ENCODE measurements around the gene F2RL2. TPM values are rescaled to one million over a fixed set of nuclear protein-coding genes. Genes with fewer than 3 reads are reported as not detected.

The F2RL2 gene
- polyA plus RNA-seq, 1 donor from 2014 or later, result not detected

DNA sequence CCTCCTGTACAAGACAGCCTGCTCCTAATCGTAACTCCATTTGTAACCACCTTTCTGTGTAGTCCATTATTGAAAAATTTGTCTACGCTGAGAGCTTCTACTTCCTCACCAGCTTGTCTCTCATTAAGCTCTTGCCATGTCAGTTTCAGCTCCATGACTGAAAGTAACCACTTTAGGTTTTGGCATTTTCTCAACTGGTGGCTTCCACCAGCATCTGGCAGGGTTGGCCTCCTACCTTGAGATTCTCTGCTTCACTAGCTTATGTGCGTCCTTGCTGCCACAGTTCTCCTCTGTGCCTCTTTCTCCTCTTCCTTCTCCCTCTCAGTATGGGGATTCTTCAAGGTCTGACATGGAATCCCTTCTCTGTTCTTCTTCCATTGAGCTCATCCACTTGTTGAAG, 31.8 kb downstream of the F2RL2 start:
- Histone ChIP-seq H3K27me3 (ENCODE audit: insufficient read depth, low read depth, low read length) (no peaks in the 10 kb centered on the region), H3K9me3 (ENCODE audit: low read length) (no peaks in the 10 kb centered on the region), H3K27ac (ENCODE audit: low read length) (no peak overlapping the region), H3K79me2 (replicated peaks; ENCODE audit: insufficient read depth, low read length) (no peaks in the 10 kb centered on the region), H4K20me1 (ENCODE audit: insufficient read depth) (no peaks in the 10 kb centered on the region), H3K4me3 (ENCODE audit: low read length) (no peak overlapping the region), H3K36me3 (ENCODE audit: insufficient read depth, low read length) (no peaks in the 10 kb centered on the region), H3F3A (ENCODE audit: insufficient read depth, low read length, poor library complexity, severe bottlenecking) (no peaks in the 10 kb centered on the region), H3K9ac (ENCODE audit: low read length) (no peak overlapping the region), H2AFZ (ENCODE audit: low read depth, low read length) (no peak overlapping the region), H3K9me2 (ENCODE audit: insufficient read depth, low read length) (no peaks in the 10 kb centered on the region), H3K4me2 (ENCODE audit: low read length) (no peak overlapping the region)
- TF ChIP-seq EZH2 (IDR thresholded peaks at IDR 0.05; ENCODE audit: borderline replicate concordance, insufficient read depth, low read length, poor library complexity, severe bottlenecking), result no peak
- TF ChIP-seq RAD21 (conservative IDR thresholded peaks at IDR 0.05), result no peak
- TF ChIP-seq, protein P1, sequence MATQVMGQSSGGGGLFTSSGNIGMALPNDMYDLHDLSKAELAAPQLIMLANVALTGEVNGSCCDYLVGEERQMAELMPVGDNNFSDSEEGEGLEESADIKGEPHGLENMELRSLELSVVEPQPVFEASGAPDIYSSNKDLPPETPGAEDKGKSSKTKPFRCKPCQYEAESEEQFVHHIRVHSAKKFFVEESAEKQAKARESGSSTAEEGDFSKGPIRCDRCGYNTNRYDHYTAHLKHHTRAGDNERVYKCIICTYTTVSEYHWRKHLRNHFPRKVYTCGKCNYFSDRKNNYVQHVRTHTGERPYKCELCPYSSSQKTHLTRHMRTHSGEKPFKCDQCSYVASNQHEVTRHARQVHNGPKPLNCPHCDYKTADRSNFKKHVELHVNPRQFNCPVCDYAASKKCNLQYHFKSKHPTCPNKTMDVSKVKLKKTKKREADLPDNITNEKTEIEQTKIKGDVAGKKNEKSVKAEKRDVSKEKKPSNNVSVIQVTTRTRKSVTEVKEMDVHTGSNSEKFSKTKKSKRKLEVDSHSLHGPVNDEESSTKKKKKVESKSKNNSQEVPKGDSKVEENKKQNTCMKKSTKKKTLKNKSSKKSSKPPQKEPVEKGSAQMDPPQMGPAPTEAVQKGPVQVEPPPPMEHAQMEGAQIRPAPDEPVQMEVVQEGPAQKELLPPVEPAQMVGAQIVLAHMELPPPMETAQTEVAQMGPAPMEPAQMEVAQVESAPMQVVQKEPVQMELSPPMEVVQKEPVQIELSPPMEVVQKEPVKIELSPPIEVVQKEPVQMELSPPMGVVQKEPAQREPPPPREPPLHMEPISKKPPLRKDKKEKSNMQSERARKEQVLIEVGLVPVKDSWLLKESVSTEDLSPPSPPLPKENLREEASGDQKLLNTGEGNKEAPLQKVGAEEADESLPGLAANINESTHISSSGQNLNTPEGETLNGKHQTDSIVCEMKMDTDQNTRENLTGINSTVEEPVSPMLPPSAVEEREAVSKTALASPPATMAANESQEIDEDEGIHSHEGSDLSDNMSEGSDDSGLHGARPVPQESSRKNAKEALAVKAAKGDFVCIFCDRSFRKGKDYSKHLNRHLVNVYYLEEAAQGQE (IDR thresholded peaks at IDR 0.05; ENCODE audit: borderline replicate concordance), result no peak
- TF ChIP-seq, protein P2, sequence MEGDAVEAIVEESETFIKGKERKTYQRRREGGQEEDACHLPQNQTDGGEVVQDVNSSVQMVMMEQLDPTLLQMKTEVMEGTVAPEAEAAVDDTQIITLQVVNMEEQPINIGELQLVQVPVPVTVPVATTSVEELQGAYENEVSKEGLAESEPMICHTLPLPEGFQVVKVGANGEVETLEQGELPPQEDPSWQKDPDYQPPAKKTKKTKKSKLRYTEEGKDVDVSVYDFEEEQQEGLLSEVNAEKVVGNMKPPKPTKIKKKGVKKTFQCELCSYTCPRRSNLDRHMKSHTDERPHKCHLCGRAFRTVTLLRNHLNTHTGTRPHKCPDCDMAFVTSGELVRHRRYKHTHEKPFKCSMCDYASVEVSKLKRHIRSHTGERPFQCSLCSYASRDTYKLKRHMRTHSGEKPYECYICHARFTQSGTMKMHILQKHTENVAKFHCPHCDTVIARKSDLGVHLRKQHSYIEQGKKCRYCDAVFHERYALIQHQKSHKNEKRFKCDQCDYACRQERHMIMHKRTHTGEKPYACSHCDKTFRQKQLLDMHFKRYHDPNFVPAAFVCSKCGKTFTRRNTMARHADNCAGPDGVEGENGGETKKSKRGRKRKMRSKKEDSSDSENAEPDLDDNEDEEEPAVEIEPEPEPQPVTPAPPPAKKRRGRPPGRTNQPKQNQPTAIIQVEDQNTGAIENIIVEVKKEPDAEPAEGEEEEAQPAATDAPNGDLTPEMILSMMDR (IDR thresholded peaks at IDR 0.05; ENCODE audit: poor library complexity, severe bottlenecking), result no peak
- no peak for TF ChIP-seq POLR2AphosphoS5 (IDR thresholded peaks at IDR 0.05)
- TF ChIP-seq TAF1 (IDR thresholded peaks at IDR 0.05; ENCODE audit: low read depth), result no peak
- no peak for TF ChIP-seq EP300 (conservative IDR thresholded peaks at IDR 0.05; ENCODE audit: poor library complexity, severe bottlenecking)
- no peak for TF ChIP-seq MXI1 (conservative IDR thresholded peaks at IDR 0.05; ENCODE audit: poor library complexity, severe bottlenecking)
- TF ChIP-seq SMC3 (conservative IDR thresholded peaks at IDR 0.05; ENCODE audit: poor library complexity), result no peak

DNA sequence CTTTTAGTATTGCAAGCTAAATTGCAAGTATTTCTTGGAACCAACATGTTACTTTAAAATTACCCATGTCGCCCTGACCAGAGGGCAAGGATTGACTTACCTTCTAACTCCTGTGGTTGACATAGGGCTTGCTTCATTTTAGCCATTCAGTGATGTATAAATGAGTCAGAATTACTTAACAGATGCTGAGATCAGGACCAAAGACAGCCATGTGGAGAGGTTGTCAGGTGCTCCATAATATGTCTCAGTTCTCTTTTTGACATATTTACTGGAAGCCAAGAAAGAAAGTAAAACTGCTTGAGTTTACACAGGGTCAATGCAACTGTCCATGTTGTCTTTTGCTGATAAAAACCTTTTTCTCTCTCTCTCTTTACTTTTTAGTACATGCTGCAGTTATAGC, 33.2 kb downstream of the F2RL2 start:
- no peaks in the 10 kb centered on the region for H3K9me2 ChIP-seq (ENCODE audit: insufficient read depth, low read length)
- H3K27me3 ChIP-seq (ENCODE audit: insufficient read depth, low read depth, low read length), result no peaks in the 10 kb centered on the region

More for the DNA sequence above, 33.2 kb downstream of the F2RL2 start:
- no peaks in the 10 kb centered on the region for H3K36me3 ChIP-seq (ENCODE audit: insufficient read depth, low read length)
- H3K4me3 ChIP-seq (ENCODE audit: low read length), result no peak overlapping the region
- no peak overlapping the region for H2AFZ ChIP-seq (ENCODE audit: low read depth, low read length)
- H3K4me2 ChIP-seq (ENCODE audit: low read length), result no peak overlapping the region
- H3K27ac ChIP-seq (ENCODE audit: low read length), result no peak overlapping the region
- H4K20me1 ChIP-seq (ENCODE audit: insufficient read depth), result no peaks in the 10 kb centered on the region
- TF ChIP-seq EP300 (conservative IDR thresholded peaks at IDR 0.05; ENCODE audit: poor library complexity, severe bottlenecking) (no peak), POLR2AphosphoS5 (IDR thresholded peaks at IDR 0.05) (no peak), RAD21 (conservative IDR thresholded peaks at IDR 0.05) (no peak), EZH2 (IDR thresholded peaks at IDR 0.05; ENCODE audit: borderline replicate concordance, insufficient read depth, low read length, poor library complexity, severe bottlenecking) (no peak), SMC3 (conservative IDR thresholded peaks at IDR 0.05; ENCODE audit: poor library complexity) (no peak), TAF1 (IDR thresholded peaks at IDR 0.05; ENCODE audit: low read depth) (no peak), MXI1 (conservative IDR thresholded peaks at IDR 0.05; ENCODE audit: poor library complexity, severe bottlenecking) (no peak)
- TF ChIP-seq, protein P2 (IDR thresholded peaks at IDR 0.05; ENCODE audit: poor library complexity, severe bottlenecking), result no peak
- TF ChIP-seq, protein P1 (IDR thresholded peaks at IDR 0.05; ENCODE audit: borderline replicate concordance), result no peak
- H3F3A ChIP-seq (ENCODE audit: insufficient read depth, low read length, poor library complexity, severe bottlenecking), result no peaks in the 10 kb centered on the region
- no peaks in the 10 kb centered on the region for H3K79me2 ChIP-seq (replicated peaks; ENCODE audit: insufficient read depth, low read length)
- no peak overlapping the region for H3K9ac ChIP-seq (ENCODE audit: low read length)
- no peaks in the 10 kb centered on the region for H3K9me3 ChIP-seq (ENCODE audit: low read length)

Measured in neural cell (in vitro differentiated cells).